ENCODE data around the gene MMP3.

GRCh38 chr11:102846292-102846691 lies 2.9 kb upstream of the MMP3 start:
- TF ChIP-seq POLR2A (IDR thresholded peaks at IDR 0.05; ENCODE audit: low read length): no peak
- TF ChIP-seq GATA1 (IDR thresholded peaks at IDR 0.05; ENCODE audit: low read depth, low read length): no peak
